ENCODE results near the gene PKIG. TPM values are rescaled to one million over a fixed set of nuclear protein-coding genes. Genes with fewer than 3 reads are reported as not detected.
A peak's percentile ranks its signal among the peaks of the same experiment; 100 is the strongest.

The PKIG gene
- total RNA-seq, 1 experiment from 2014 or later = 27.0 TPM

DNA sequence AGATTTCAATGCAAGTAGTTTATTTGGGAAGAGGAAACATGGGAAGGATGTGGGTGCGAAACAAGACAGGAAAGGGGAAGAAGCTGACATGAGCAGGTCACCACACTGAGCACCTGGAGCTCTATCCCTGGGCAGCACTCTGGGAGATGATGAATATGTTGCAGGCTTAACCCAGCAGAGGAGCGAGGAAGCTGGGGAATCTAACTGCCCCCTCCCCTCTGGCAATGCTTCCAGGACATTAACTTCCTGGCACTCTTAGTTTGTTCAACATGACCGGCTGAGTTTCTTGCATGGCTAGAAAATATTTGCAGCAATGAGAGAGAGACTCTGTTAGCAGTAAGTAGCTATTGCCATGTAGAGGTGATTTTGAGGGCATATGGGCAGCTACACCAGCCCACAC is 74.1 kb downstream of the PKIG start:
- Histone ChIP-seq H3K18ac (ENCODE audit: insufficient read length, low read depth, low read length) (no peak overlapping the region), H3K4me1 (ENCODE audit: insufficient read depth, low read length) (no peaks in the 10 kb centered on the region; the same call in none of the 2 replicates), H3K23ac (ENCODE audit: insufficient read length, low read depth, low read length) (no peak overlapping the region), H4K91ac (ENCODE audit: insufficient read length, low read depth, low read length) (no peak overlapping the region), H2BK20ac (ENCODE audit: low read depth, low read length, poor library complexity, severe bottlenecking) (no peak overlapping the region), H2BK12ac (ENCODE audit: insufficient read length, low read depth, low read length) (no peak overlapping the region), H4K5ac (ENCODE audit: insufficient read length, low read depth, low read length) (no peak overlapping the region), H3K79me2 (ENCODE audit: insufficient read depth, low read length) (no peaks in the 10 kb centered on the region), H2AK5ac (ENCODE audit: insufficient read length, low read length) (no peak overlapping the region), H3T11ph (ENCODE audit: low read length) (no peak overlapping the region), H3K27ac (ENCODE audit: insufficient read length, low read depth, low read length) (no peak overlapping the region), H3K14ac (ENCODE audit: insufficient read depth, low read length) (no peak overlapping the region), H3K56ac (ENCODE audit: insufficient read length, low read depth, low read length) (no peak overlapping the region), H2BK120ac (ENCODE audit: low read depth, low read length, poor library complexity, severe bottlenecking) (no peak overlapping the region), H3K9me3 (ENCODE audit: control insufficient read depth, low read depth, low read length) (peaks cover 10% of the 10 kb centered on the region), H4K20me1 (ENCODE audit: control insufficient read depth, insufficient read depth, insufficient read length) (no peaks in the 10 kb centered on the region), H3K79me1 (ENCODE audit: insufficient read depth, low read depth, low read length, poor library complexity, severe bottlenecking) (no peaks in the 10 kb centered on the region), H3K4ac (ENCODE audit: low read depth, low read length) (no peak overlapping the region), H2BK5ac (ENCODE audit: insufficient read length, low read length) (no peak overlapping the region), H3K4me2 (ENCODE audit: insufficient read depth, insufficient read length, low read length) (no peak overlapping the region), H3K27me3 (ENCODE audit: insufficient read depth, low read length) (no peaks in the 10 kb centered on the region), H3K9ac (ENCODE audit: extremely low read depth, insufficient read length, low read length) (no peak overlapping the region), H3K23me2 (ENCODE audit: insufficient read length, low read depth, low read length, poor library complexity, severe bottlenecking) (peaks cover 7% of the 10 kb centered on the region), H2AFZ (ENCODE audit: low read length) (no peak overlapping the region), H4K8ac (replicated peaks; ENCODE audit: insufficient read length, low read depth, low read length) (no peak overlapping the region), H2BK15ac (ENCODE audit: low read depth, low read length) (no peak overlapping the region)
- WGBS (ENCODE audit: extremely low coverage, insufficient read length, low lambda C conversion rate) = no CpG with 5 or more reads among the region's 3 CpGs
- Mint-ChIP-seq H3K4me3 (no peak overlapping the region), H3K27ac (peak overlapping the region in 2 of 3 experiments; percentile 17 to 65; a peak in 2 of 7 replicates), H3K9me3 (peaks cover 20 to 24% of the 10 kb centered on the region in 2 experiments), H3K4me1 (peaks cover 21 to 28% of the 10 kb centered on the region in 2 experiments), H3K36me3 (ENCODE audit: insufficient read depth in 1 of 3, low read depth in 3 of 3) (peaks cover 14 to 24% (median 21%) of the 10 kb centered on the region in 3 experiments), H3K27me3 (ENCODE audit: low read depth) (peaks cover 58% of the 10 kb centered on the region)
- no peak for DNase-seq
- TF ChIP-seq, protein P1, sequence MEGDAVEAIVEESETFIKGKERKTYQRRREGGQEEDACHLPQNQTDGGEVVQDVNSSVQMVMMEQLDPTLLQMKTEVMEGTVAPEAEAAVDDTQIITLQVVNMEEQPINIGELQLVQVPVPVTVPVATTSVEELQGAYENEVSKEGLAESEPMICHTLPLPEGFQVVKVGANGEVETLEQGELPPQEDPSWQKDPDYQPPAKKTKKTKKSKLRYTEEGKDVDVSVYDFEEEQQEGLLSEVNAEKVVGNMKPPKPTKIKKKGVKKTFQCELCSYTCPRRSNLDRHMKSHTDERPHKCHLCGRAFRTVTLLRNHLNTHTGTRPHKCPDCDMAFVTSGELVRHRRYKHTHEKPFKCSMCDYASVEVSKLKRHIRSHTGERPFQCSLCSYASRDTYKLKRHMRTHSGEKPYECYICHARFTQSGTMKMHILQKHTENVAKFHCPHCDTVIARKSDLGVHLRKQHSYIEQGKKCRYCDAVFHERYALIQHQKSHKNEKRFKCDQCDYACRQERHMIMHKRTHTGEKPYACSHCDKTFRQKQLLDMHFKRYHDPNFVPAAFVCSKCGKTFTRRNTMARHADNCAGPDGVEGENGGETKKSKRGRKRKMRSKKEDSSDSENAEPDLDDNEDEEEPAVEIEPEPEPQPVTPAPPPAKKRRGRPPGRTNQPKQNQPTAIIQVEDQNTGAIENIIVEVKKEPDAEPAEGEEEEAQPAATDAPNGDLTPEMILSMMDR (conservative IDR thresholded peaks at IDR 0.05) = no peak
